ENCODE results near the gene RAD23A. TPM values are rescaled to one million over a fixed set of nuclear protein-coding genes. Genes with fewer than 3 reads are reported as not detected.

RAD23A gene
- total RNA-seq, 4 donors from 2014 or later, result 101 to 128 (median 105) TPM

GRCh38 chr19:13003081-13003480 is 57.4 kb downstream of the RAD23A start:
- WGBS, 2 donors, result 34 to 40% methylated on average over 10 to 15 of the region's 15 CpGs
- intact Hi-C loops (cut with DNase I; ENCODE audit: low total_unique reads), result no loop called here
- H3K4me3 ChIP-seq (ENCODE audit: low read depth, poor library complexity, severe bottlenecking), result no peak overlapping the region
- TF ChIP-seq POLR2A (IDR thresholded peaks at IDR 0.05) (no peak), CTCF (IDR thresholded peaks at IDR 0.05) (no peak)
- no peak for DNase-seq (ENCODE audit: low spot score in 2 of 2)

Small RNA genes lying within 50 kb of the gene (microRNA-seq; reads per million reads assigned to microRNA genes)
- gene MIR5695 (ENCODE audit: borderline number of aligned reads in 1 of 2, borderline replicate concordance in 2 of 2), result 0 to 0.68 reads per million in 2 donors
- 0 to 2.0 reads per million in 2 donors for gene MIR6515 (ENCODE audit: borderline number of aligned reads in 1 of 2, borderline replicate concordance in 2 of 2)

Other genes with a start within 250 kb of the RAD23A start
- 10 to 100 TPM in 3 of 4 donors, 1 to 10 TPM in 1; 7.2 to 21.4 (median 13.1) TPM for gene FBXW9, start 249.2 kb upstream of the RAD23A start, total RNA-seq
- gene TNPO2, start 221.9 kb upstream of the RAD23A start, total RNA-seq, result 100 to 1,000 TPM in 1 of 4 donors, 10 to 100 TPM in 3; 58.3 to 160 (median 89.9) TPM
- 100 to 1,000 TPM; 358 to 439 (median 390) TPM for gene TRIR, start 211.2 kb upstream of the RAD23A start, total RNA-seq
- 10 to 100 TPM; 43.2 to 63.2 (median 53.4) TPM for gene GET3, start 208.4 kb upstream of the RAD23A start, total RNA-seq
- 100 to 1,000 TPM in 2 of 4 donors, 10 to 100 TPM in 2; 58.3 to 116 (median 85.5) TPM for gene BEST2, start 194.1 kb upstream of the RAD23A start, total RNA-seq
- 100 to 1,000 TPM in 1 of 4 donors, 10 to 100 TPM in 3; 49.9 to 122 (median 65.8) TPM for gene HOOK2, start 170.3 kb upstream of the RAD23A start, total RNA-seq
- gene JUNB, start 154.4 kb upstream of the RAD23A start, total RNA-seq, result 1,000 to 10,000 TPM in 1 of 4 donors, 100 to 1,000 TPM in 3; 608 to 1,091 (median 870) TPM
- 100 to 1,000 TPM; 266 to 459 (median 327) TPM for gene PRDX2, start 144.1 kb upstream of the RAD23A start, total RNA-seq
- 1 to 10 TPM in 1 of 4 donors, not detected in 3; 1.6 TPM for gene THSD8, start 143.8 kb upstream of the RAD23A start, total RNA-seq
- 1 to 10 TPM; 3.3 to 7.8 (median 5.9) TPM for gene RNASEH2A, start 139.3 kb upstream of the RAD23A start, total RNA-seq
- not detected for gene RTBDN, start 111.3 kb upstream of the RAD23A start, total RNA-seq
- gene MAST1, start 107.3 kb upstream of the RAD23A start, total RNA-seq, result 10 to 100 TPM in 2 of 4 donors, 1 to 10 TPM in 2; 5.9 to 20.8 (median 10.3) TPM
- 10 to 100 TPM; 31.8 to 50.6 (median 36.6) TPM for gene DNASE2, start 64.4 kb upstream of the RAD23A start, total RNA-seq
- gene KLF1, start 58.7 kb upstream of the RAD23A start, total RNA-seq, result under 1 TPM in 1 of 4 donors, not detected in 3; 0.13 TPM
- 10 to 100 TPM; 19.2 to 39.5 (median 24.6) TPM for gene GCDH, start 54.7 kb upstream of the RAD23A start, total RNA-seq
- under 1 TPM in 1 of 4 donors, not detected in 3; 0.26 TPM for gene SYCE2, start 26.6 kb upstream of the RAD23A start, total RNA-seq
- gene FARSA, start 12.2 kb upstream of the RAD23A start, total RNA-seq, result 10 to 100 TPM; 45.9 to 71.4 (median 55.9) TPM
- 100 to 1,000 TPM; 171 to 350 (median 229) TPM for gene CALR, start 7.3 kb upstream of the RAD23A start, total RNA-seq
- 10 to 100 TPM; 21.8 to 42.3 (median 29.7) TPM for gene GADD45GIP1, start 11.4 kb downstream of the RAD23A start, total RNA-seq
- gene DAND5, start 23.7 kb downstream of the RAD23A start, total RNA-seq, result under 1 TPM in 1 of 4 donors, not detected in 3; 0.32 TPM
- gene NFIX, start 49.6 kb downstream of the RAD23A start, total RNA-seq, result 100 to 1,000 TPM; 119 to 177 (median 136) TPM
- gene LYL1, start 157.0 kb downstream of the RAD23A start, total RNA-seq, result 1 to 10 TPM; 4.9 to 8.3 (median 7.0) TPM
- 10 to 100 TPM; 17.7 to 60.4 (median 32.7) TPM for gene TRMT1, start 170.9 kb downstream of the RAD23A start, total RNA-seq
- gene NACC1, start 172.4 kb downstream of the RAD23A start, total RNA-seq, result 10 to 100 TPM; 21.4 to 46.1 (median 39.8) TPM
- 100 to 1,000 TPM in 1 of 4 donors, 10 to 100 TPM in 3; 67.8 to 110 (median 78.0) TPM for gene STX10, start 204.5 kb downstream of the RAD23A start, total RNA-seq
- gene IER2, start 204.5 kb downstream of the RAD23A start, total RNA-seq, result 100 to 1,000 TPM; 118 to 146 (median 130) TPM